ENCODE data around the gene CADPS. TPM values are rescaled to one million over a fixed set of nuclear protein-coding genes. Genes with fewer than 3 reads are reported as not detected.

The CADPS gene
- total RNA-seq, 2 donors from 2014 or later = 11.7 to 20.8 TPM

DNA sequence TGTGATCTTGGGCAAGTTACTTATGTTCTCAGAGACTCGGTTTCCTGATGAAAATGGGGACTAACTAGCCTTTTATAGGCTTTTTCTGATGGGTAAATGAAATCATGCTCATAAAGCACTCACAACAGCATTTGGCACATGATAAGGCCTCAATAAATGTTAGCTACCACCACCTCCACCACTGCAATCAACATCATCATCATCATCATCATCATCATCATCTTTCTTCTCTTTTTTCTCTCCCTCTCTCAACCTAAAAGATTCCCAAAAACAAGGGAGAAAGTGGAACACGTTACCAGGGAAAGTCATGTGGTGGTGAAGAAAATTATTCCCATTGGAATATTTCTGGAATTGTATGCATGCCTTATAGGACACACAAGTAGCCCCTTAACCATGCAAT is 468.3 kb downstream of the CADPS start:
- Mint-ChIP-seq H3K4me3 (no peak overlapping the region), H3K27me3 (ENCODE audit: insufficient read depth) (peaks cover 78% of the 10 kb centered on the region), H3K36me3 (ENCODE audit: low read depth) (no peaks in the 10 kb centered on the region), H3K27ac (no peak overlapping the region), H3K4me1 (peaks cover 7% of the 10 kb centered on the region), H3K9me3 (no peaks in the 10 kb centered on the region)
- Histone ChIP-seq H3K9ac (ENCODE audit: extremely low read depth, low read length, poor library complexity, severe bottlenecking) (no peak overlapping the region), H3K4me1 (ENCODE audit: control insufficient read depth, insufficient read depth, low read length) (peaks cover 4% of the 10 kb centered on the region), H3K27ac (ENCODE audit: low read depth, low read length) (no peak overlapping the region), H3K4me3 (ENCODE audit: low read length) (no peak overlapping the region), H3K27me3 (ENCODE audit: control insufficient read depth, insufficient read depth, low read length, poor library complexity, severe bottlenecking) (peaks cover 77% of the 10 kb centered on the region), H3K36me3 (ENCODE audit: control insufficient read depth, insufficient read depth, low read length) (no peaks in the 10 kb centered on the region), H3K9me3 (ENCODE audit: control insufficient read depth, low read length) (no peaks in the 10 kb centered on the region)
- TF ChIP-seq CTCF (conservative IDR thresholded peaks at IDR 0.05) = no peak
- WGBS, 2 experiments (ENCODE audit: insufficient coverage in 1 of 2, insufficient read length in 1 of 2) = 90% methylated on average over 2 of the region's 2 CpGs; no CpG with 5 or more reads in 1 of the 2 experiments
- no peak for DNase-seq

GRCh38 chr3:62405566-62405965 is 469.6 kb downstream of the CADPS start:
- TF ChIP-seq CTCF (conservative IDR thresholded peaks at IDR 0.05) = no peak
- no peaks in the 10 kb centered on the region for H3K36me3 ChIP-seq (ENCODE audit: control insufficient read depth, insufficient read depth, low read length)
- no peak overlapping the region for H3K27ac ChIP-seq (ENCODE audit: low read depth, low read length)
- H3K27me3 Mint-ChIP-seq (ENCODE audit: insufficient read depth) = peaks cover 66% of the 10 kb centered on the region
- H3K4me1 ChIP-seq (ENCODE audit: control insufficient read depth, insufficient read depth, low read length) = peaks cover 4% of the 10 kb centered on the region
- H3K4me3 Mint-ChIP-seq = no peak overlapping the region
- H3K9me3 ChIP-seq (ENCODE audit: control insufficient read depth, low read length) = no peaks in the 10 kb centered on the region
- no peak overlapping the region for H3K4me3 ChIP-seq (ENCODE audit: low read length)
- H3K36me3 Mint-ChIP-seq (ENCODE audit: low read depth) = no peaks in the 10 kb centered on the region
- 90 to 100% methylated on average over 6 of the region's 6 CpGs for WGBS, 2 experiments (ENCODE audit: insufficient coverage in 1 of 2, insufficient read length in 1 of 2)
- H3K9ac ChIP-seq (ENCODE audit: extremely low read depth, low read length, poor library complexity, severe bottlenecking) = no peak overlapping the region
- H3K27me3 ChIP-seq (ENCODE audit: control insufficient read depth, insufficient read depth, low read length, poor library complexity, severe bottlenecking) = peaks cover 63% of the 10 kb centered on the region
- H3K4me1 Mint-ChIP-seq = peaks cover 7% of the 10 kb centered on the region
- DNase-seq = no peak
- H3K9me3 Mint-ChIP-seq = no peaks in the 10 kb centered on the region
- H3K27ac Mint-ChIP-seq = no peak overlapping the region

GRCh38 chr3:62405135-62405534 is 470.1 kb downstream of the CADPS start:
- WGBS, 2 experiments (ENCODE audit: insufficient coverage in 1 of 2, insufficient read length in 1 of 2) = 98 to 100% methylated on average over 2 to 5 of the region's 6 CpGs

More at GRCh38 chr3:62405135-62405534, 470.1 kb downstream of the CADPS start:
- peaks cover 7% of the 10 kb centered on the region for H3K4me1 Mint-ChIP-seq
- H3K27me3 Mint-ChIP-seq (ENCODE audit: insufficient read depth) = peaks cover 62% of the 10 kb centered on the region
- Histone ChIP-seq H3K4me3 (ENCODE audit: low read length) (no peak overlapping the region), H3K36me3 (ENCODE audit: control insufficient read depth, insufficient read depth, low read length) (no peaks in the 10 kb centered on the region), H3K27me3 (ENCODE audit: control insufficient read depth, insufficient read depth, low read length, poor library complexity, severe bottlenecking) (peaks cover 59% of the 10 kb centered on the region), H3K4me1 (ENCODE audit: control insufficient read depth, insufficient read depth, low read length) (peaks cover 4% of the 10 kb centered on the region), H3K9me3 (ENCODE audit: control insufficient read depth, low read length) (no peaks in the 10 kb centered on the region), H3K9ac (ENCODE audit: extremely low read depth, low read length, poor library complexity, severe bottlenecking) (no peak overlapping the region), H3K27ac (ENCODE audit: low read depth, low read length) (no peak overlapping the region)
- DNase-seq = no peak
- H3K9me3 Mint-ChIP-seq = no peaks in the 10 kb centered on the region
- H3K27ac Mint-ChIP-seq = no peak overlapping the region
- H3K36me3 Mint-ChIP-seq (ENCODE audit: low read depth) = no peaks in the 10 kb centered on the region
- no peak for TF ChIP-seq CTCF (conservative IDR thresholded peaks at IDR 0.05)
- H3K4me3 Mint-ChIP-seq = no peak overlapping the region

All from endodermal cell (in vitro differentiated cells).